PC-9 (cell line): Measurements from ENCODE around the gene ADAMTS2. TPM values are rescaled to one million over a fixed set of nuclear protein-coding genes. Genes with fewer than 3 reads are reported as not detected.

Experiments used
- BruUV-seq: library from RNA; stranded (reverse); fragments of 400-500 nt; replicated peaks from 2 replicates; lab custom pipeline; 2021; lab: Mats Ljungman, UMichigan
- CTCF ChIA-PET: fragments of 300-600 bp; sonication (Branson Sonifier 250); formaldehyde crosslinking; loops from one replicate; lab custom pipeline; 2022; ENCODE audit warnings: antibody characterized with exemption; lab: Charles Lee
- POLR2A ChIA-PET: fragments of 300-600 bp; sonication (Branson Sonifier 250); formaldehyde crosslinking; loops from one replicate; lab custom pipeline; 2022; ENCODE audit warnings: antibody characterized with exemption; ENCODE audit not compliant: unreplicated experiment; lab: Charles Lee
- DNase-seq, 2 experiments: peaks; one replicate each; pipeline versions ENCODE4 v3.0.0 to v3.0.0-alpha.2; 2015 to 2022; ENCODE audit warnings: mixed read lengths in 1 of 2
- H2AFZ ChIP-seq: fragments of 200-600 bp; sonication (generic); 2 replicates; pipeline ENCODE4 v1.8.1; 2017; ENCODE audit warnings: antibody characterized with exemption
- H3F3A ChIP-seq: fragments of 200-600 bp; sonication (generic); 2 replicates; pipeline ENCODE4 v1.8.1; 2017; ENCODE audit warnings: antibody characterized with exemption, mild to moderate bottlenecking, low read depth; ENCODE audit not compliant: insufficient read depth
- H3K27ac ChIP-seq: fragments of 200-600 bp; sonication (generic); 2 replicates; pipeline ENCODE4 v1.6.1; 2016; ENCODE audit warnings: mixed run types
- H3K27me3 ChIP-seq: fragments of 200-600 bp; sonication (generic); 2 replicates; pipeline ENCODE4 v1.6.1; 2016; ENCODE audit warnings: low read depth, mixed run types; ENCODE audit not compliant: insufficient read depth
- H3K36me3 ChIP-seq: fragments of 200-600 bp; sonication (generic); 2 replicates; pipeline ENCODE4 v1.6.1; 2016; ENCODE audit warnings: low read depth, mixed run types
- H3K4me1 ChIP-seq: fragments of 200-600 bp; sonication (generic); replicated peaks from 2 replicates; pipeline ENCODE4 v1.6.1; 2016; ENCODE audit warnings: mixed run types; ENCODE audit not compliant: insufficient read depth
- H3K4me2 ChIP-seq: fragments of 200-600 bp; sonication (generic); 2 replicates; pipeline ENCODE4 v1.6.1; 2017; ENCODE audit warnings: mixed run types
- H3K4me3 ChIP-seq: fragments of 200-600 bp; sonication (generic); 2 replicates; pipeline ENCODE4 v1.6.1; 2016; ENCODE audit warnings: mixed run types
- H3K79me2 ChIP-seq: fragments of 200-600 bp; sonication (generic); 2 replicates; pipeline ENCODE4 v1.6.1; 2017; ENCODE audit warnings: low read depth, mixed run types
- H3K9me2 ChIP-seq: fragments of 200-600 bp; sonication (generic); 2 replicates; pipeline ENCODE4 v1.8.1; 2017; ENCODE audit warnings: mild to moderate bottlenecking; ENCODE audit not compliant: insufficient read depth
- H3K9me3 ChIP-seq: fragments of 200-600 bp; sonication (generic); 2 replicates; pipeline ENCODE4 v1.8.1; 2016; ENCODE audit warnings: low read depth; ENCODE audit not compliant: insufficient read depth
- H4K20me1 ChIP-seq: fragments of 200-600 bp; sonication (generic); 2 replicates; pipeline ENCODE4 v1.8.1; 2017; ENCODE audit not compliant: insufficient read depth
- EZH2 ChIP-seq: fragments of 200-600 bp; sonication (generic); IDR thresholded peaks from 2 replicates; pipeline ENCODE4 v1.8.0; 2017; ENCODE audit warnings: antibody characterized with exemption, low read depth
- intact Hi-C: fragments of 100-400 bp; cut with micrococcal nuclease; formaldehyde crosslinking; loops from one replicate; pipeline ENCODE4 v1.10.0; 2022; ENCODE audit not compliant: unreplicated experiment
- total RNA-seq: library from RNA; stranded (reverse); gene quantifications from 2 replicates; pipeline ENCODE4 v1.2.3, GENCODE V29; 2021
- TF ChIP-seq, protein P1 (sequence below): fragments of 200-600 bp; sonication (generic); conservative IDR thresholded peaks from 2 replicates; pipeline ENCODE4 v1.6.1; 2017; ENCODE audit warnings: mixed run types, antibody characterized with exemption, mild to moderate bottlenecking, moderate library complexity

The ADAMTS2 gene
- total RNA-seq, 1 experiment from 2014 or later, result not detected

GRCh38 chr5:179301376-179301775 lies 43.9 kb downstream of the ADAMTS2 start:
- DNase-seq, result no peak
- no peaks in the 10 kb centered on the region for H3K4me1 ChIP-seq
- ChIA-PET CTCF (no interaction called here), POLR2A (no interaction called here)
- no peaks in the 10 kb centered on the region for H3F3A ChIP-seq
- no peak overlapping the region for H2AFZ ChIP-seq
- BruUV-seq, result no TSS peak
- no peaks in the 10 kb centered on the region for H3K79me2 ChIP-seq
- no peaks in the 10 kb centered on the region for H4K20me1 ChIP-seq
- no peak overlapping the region for H3K4me2 ChIP-seq
- H3K36me3 ChIP-seq, result no peaks in the 10 kb centered on the region
- H3K4me3 ChIP-seq, result no peak overlapping the region
- H3K27ac ChIP-seq, result no peak overlapping the region
- TF ChIP-seq, protein P1, sequence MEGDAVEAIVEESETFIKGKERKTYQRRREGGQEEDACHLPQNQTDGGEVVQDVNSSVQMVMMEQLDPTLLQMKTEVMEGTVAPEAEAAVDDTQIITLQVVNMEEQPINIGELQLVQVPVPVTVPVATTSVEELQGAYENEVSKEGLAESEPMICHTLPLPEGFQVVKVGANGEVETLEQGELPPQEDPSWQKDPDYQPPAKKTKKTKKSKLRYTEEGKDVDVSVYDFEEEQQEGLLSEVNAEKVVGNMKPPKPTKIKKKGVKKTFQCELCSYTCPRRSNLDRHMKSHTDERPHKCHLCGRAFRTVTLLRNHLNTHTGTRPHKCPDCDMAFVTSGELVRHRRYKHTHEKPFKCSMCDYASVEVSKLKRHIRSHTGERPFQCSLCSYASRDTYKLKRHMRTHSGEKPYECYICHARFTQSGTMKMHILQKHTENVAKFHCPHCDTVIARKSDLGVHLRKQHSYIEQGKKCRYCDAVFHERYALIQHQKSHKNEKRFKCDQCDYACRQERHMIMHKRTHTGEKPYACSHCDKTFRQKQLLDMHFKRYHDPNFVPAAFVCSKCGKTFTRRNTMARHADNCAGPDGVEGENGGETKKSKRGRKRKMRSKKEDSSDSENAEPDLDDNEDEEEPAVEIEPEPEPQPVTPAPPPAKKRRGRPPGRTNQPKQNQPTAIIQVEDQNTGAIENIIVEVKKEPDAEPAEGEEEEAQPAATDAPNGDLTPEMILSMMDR, result no peak
- TF ChIP-seq EZH2, result no peak
- no peaks in the 10 kb centered on the region for H3K9me3 ChIP-seq
- intact Hi-C loops, result no loop called here
- H3K9me2 ChIP-seq, result no peaks in the 10 kb centered on the region
- peaks cover 92% of the 10 kb centered on the region for H3K27me3 ChIP-seq

GRCh38 chr5:179300581-179301180 lies 44.6 kb downstream of the ADAMTS2 start:
- intact Hi-C loops, result no loop called here
- DNase-seq, result no peak
- ChIA-PET POLR2A (no interaction called here), CTCF (no interaction called here)
- Histone ChIP-seq H3K4me1 (no peaks in the 10 kb centered on the region), H3K27me3 (peaks cover 92% of the 10 kb centered on the region), H3K79me2 (no peaks in the 10 kb centered on the region), H2AFZ (no peak overlapping the region), H3K4me2 (no peak overlapping the region), H4K20me1 (no peaks in the 10 kb centered on the region), H3K9me2 (no peaks in the 10 kb centered on the region), H3F3A (no peaks in the 10 kb centered on the region), H3K36me3 (no peaks in the 10 kb centered on the region), H3K9me3 (no peaks in the 10 kb centered on the region), H3K4me3 (no peak overlapping the region), H3K27ac (no peak overlapping the region)
- no peak for TF ChIP-seq EZH2
- TF ChIP-seq, protein P1, result no peak
- BruUV-seq, result no TSS peak

DNA sequence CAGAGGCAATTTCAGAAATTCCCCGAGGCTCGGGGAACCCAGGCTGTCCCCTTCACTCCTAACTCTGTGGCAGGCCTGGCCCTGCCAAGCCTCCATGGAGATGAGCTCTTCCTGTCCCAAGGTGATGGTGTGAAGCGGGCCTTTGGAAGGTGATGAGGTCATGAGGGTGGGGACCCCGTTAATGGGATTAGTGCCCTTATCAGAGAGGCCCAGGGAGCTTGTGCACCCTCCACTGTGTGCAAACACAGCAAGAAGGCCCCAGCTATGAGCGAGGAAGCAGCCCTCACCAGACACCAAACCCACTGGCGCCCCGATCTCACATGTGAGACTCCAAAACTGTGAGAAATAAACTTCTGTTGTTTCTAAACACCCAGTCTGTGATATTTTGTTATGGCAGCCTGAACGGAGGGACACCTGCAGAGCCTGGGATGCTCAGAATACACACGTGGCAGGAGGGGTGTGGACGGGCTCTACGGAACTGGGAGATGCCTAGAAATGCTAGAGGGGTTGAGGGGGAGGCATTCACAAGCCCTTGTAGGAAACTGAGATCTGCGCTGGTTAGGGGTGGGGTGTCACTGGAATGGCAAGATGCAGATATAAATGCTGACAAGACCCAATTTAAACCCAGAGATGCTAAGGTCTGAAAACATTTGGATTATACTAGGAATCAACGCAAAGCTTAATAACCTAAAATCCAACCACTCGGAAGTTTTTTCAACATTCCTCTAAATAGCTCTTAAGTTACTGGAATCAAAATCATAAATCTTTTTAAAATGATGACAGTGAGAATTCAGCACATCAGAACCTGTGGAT lies 46.9 kb downstream of the ADAMTS2 start:
- DNase-seq, result no peak
- intact Hi-C loops, result no loop called here
- Histone ChIP-seq H3K36me3 (no peaks in the 10 kb centered on the region), H3K27ac (no peak overlapping the region), H3K79me2 (no peaks in the 10 kb centered on the region), H3F3A (no peaks in the 10 kb centered on the region), H3K27me3 (peaks cover 93% of the 10 kb centered on the region), H4K20me1 (no peaks in the 10 kb centered on the region), H3K4me3 (no peak overlapping the region), H3K9me2 (no peaks in the 10 kb centered on the region), H2AFZ (no peak overlapping the region), H3K4me1 (no peaks in the 10 kb centered on the region), H3K4me2 (no peak overlapping the region), H3K9me3 (no peaks in the 10 kb centered on the region)
- ChIA-PET CTCF (no interaction called here), POLR2A (no interaction called here)
- no peak for TF ChIP-seq EZH2
- TF ChIP-seq, protein P1, result no peak
- no TSS peak for BruUV-seq
